B cell (primary cell): ENCODE measurements around the gene ZNF18. TPM values are rescaled to one million over a fixed set of nuclear protein-coding genes. Genes with fewer than 3 reads are reported as not detected.

Source experiments
- ATAC-seq: fragments of 200-7000 bp; cut with Tn5 transposase; one replicate; pipeline ENCODE4 v1.10.0; 2021; ENCODE audit warnings: low read depth, mild to moderate bottlenecking, moderate number of reproducible peaks, moderate library complexity
- CTCF ChIA-PET: fragments of 350-600 bp; sonication (Branson Sonifier 250); formaldehyde crosslinking; loops from one replicate; lab custom pipeline; 2021; ENCODE audit warnings: antibody characterized with exemption, inconsistent platforms; lab: Charles Lee
- POLR2A ChIA-PET: fragments of 350-600 bp; sonication (Branson Sonifier 250); formaldehyde crosslinking; loops from one replicate; lab custom pipeline; 2021; ENCODE audit warnings: antibody characterized with exemption; lab: Charles Lee
- DNase-seq: peaks from one replicate; pipeline ENCODE4 v3.0.0; 2013
- H2AFZ ChIP-seq: 2 replicates; pipeline ENCODE4 v1.6.1; 2012; ENCODE audit warnings: mild to moderate bottlenecking, low read depth, low read length; ENCODE audit not compliant: insufficient read depth, poor library complexity, severe bottlenecking
- H3K27ac ChIP-seq, 2 donors: 1 replicate in 1 of 2; 2 replicates in 1 of 2; pipeline ENCODE4 v1.5.1; 2012 to 2013; ENCODE audit warnings: low read length in 2 of 2, mild to moderate bottlenecking in 2 of 2, moderate library complexity in 1 of 2
- H3K27me3 ChIP-seq, 4 experiments: fragments of 200-600 bp in 1 of 4; sonication (generic) in 1 of 4; replicated peaks in 1 of 4; 1 replicate in 2 of 4; 2 replicates in 2 of 4; pipeline versions ENCODE4 v1.6.1 to v1.7.0; 2013 to 2016; ENCODE audit warnings: low read length in 3 of 4, mild to moderate bottlenecking in 2 of 4, mixed read lengths in 1 of 4, moderate library complexity in 1 of 4; ENCODE audit not compliant: insufficient read depth in 4 of 4, control insufficient read depth in 3 of 4; ENCODE audit errors: control extremely low read depth in 1 of 4
- H3K36me3 ChIP-seq, 2 experiments: replicated peaks in 1 of 2; 1 replicate in 1 of 2; 2 replicates in 1 of 2; pipeline versions ENCODE4 v1.6.1 to v1.7.1; 2013; ENCODE audit warnings: low read length in 1 of 2; ENCODE audit not compliant: insufficient read depth in 2 of 2, control insufficient read depth in 1 of 2; ENCODE audit errors: control extremely low read depth in 1 of 2, extremely low read depth in 1 of 2
- H3K4me1 ChIP-seq, 2 donors: fragments of 200-600 bp in 1 of 2; sonication (generic) in 1 of 2; 1 replicate in 1 of 2; 2 replicates in 1 of 2; pipeline versions ENCODE4 v1.5.1 to v1.6.1; 2013 to 2017; ENCODE audit warnings: low read length in 2 of 2; ENCODE audit not compliant: control insufficient read depth in 2 of 2, insufficient read depth in 2 of 2
- H3K4me2 ChIP-seq: replicated peaks from 2 replicates; pipeline ENCODE3; 2012; ENCODE audit warnings: mild to moderate bottlenecking, low read depth, low read length; ENCODE audit not compliant: poor library complexity, severe bottlenecking
- H3K4me3 ChIP-seq, 5 experiments: fragments of 200-600 bp in 1 of 5; sonication (generic) in 1 of 5; 1 replicate in 3 of 5; 2 replicates in 2 of 5; pipeline versions ENCODE4 v1.5.1 to v1.7.0; 2011 to 2016; ENCODE audit warnings: low read length in 4 of 5, mild to moderate bottlenecking in 4 of 5, low read depth in 2 of 5, control low read depth in 1 of 5, moderate library complexity in 1 of 5; ENCODE audit not compliant: insufficient read depth in 1 of 5; ENCODE audit errors: control extremely low read depth in 1 of 5, extremely low read depth in 1 of 5
- H3K79me2 ChIP-seq: fragments of 200-600 bp; sonication (generic); one replicate; pipeline ENCODE4 v1.6.0; 2016; ENCODE audit warnings: low read length; ENCODE audit not compliant: control insufficient read depth, insufficient read depth
- H3K9ac ChIP-seq: fragments of 200-600 bp; sonication (generic); 2 replicates; pipeline ENCODE4 v1.6.1; 2017; ENCODE audit warnings: mild to moderate bottlenecking, low read length, moderate library complexity
- H3K9me3 ChIP-seq, 3 donors: one replicate each; pipeline versions ENCODE4 v1.6.1 to v1.7.1; 2013; ENCODE audit warnings: low read length in 2 of 3; ENCODE audit not compliant: control insufficient read depth in 2 of 3, insufficient read depth in 1 of 3; ENCODE audit errors: control extremely low read depth in 1 of 3
- H4K20me1 ChIP-seq: 2 replicates; pipeline ENCODE4 v1.6.0; 2012; ENCODE audit warnings: mild to moderate bottlenecking, low read length; ENCODE audit not compliant: insufficient read depth, control insufficient read depth, poor library complexity, severe bottlenecking
- H3K27ac Mint-ChIP-seq: one replicate; pipeline ENCODE4 v1.8.0; 2021; ENCODE audit warnings: mixed read lengths
- H3K27me3 Mint-ChIP-seq: one replicate; pipeline ENCODE4 v1.8.0; 2021; ENCODE audit warnings: mixed read lengths
- H3K4me1 Mint-ChIP-seq: one replicate; pipeline ENCODE4 v1.8.0; 2021; ENCODE audit warnings: mixed read lengths
- H3K4me3 Mint-ChIP-seq: one replicate; pipeline ENCODE4 v1.8.0; 2021; ENCODE audit warnings: mixed read lengths
- H3K9me3 Mint-ChIP-seq: one replicate; pipeline ENCODE4 v1.8.0; 2022; ENCODE audit warnings: mixed read lengths; ENCODE audit not compliant: insufficient read depth
- EZH2 ChIP-seq: IDR thresholded peaks from 2 replicates; pipeline ENCODE4 v1.6.1; 2012; ENCODE audit warnings: borderline replicate concordance, low read depth, mild to moderate bottlenecking, moderate library complexity, low read length; ENCODE audit not compliant: insufficient read depth, poor library complexity, severe bottlenecking
- WGBS: methylation state at CpG from one replicate; pipeline ENCODE4 v1.1.5; 2013; ENCODE audit warnings: missing lambda C conversion rate; ENCODE audit not compliant: insufficient coverage; 5-methylcytosine and 5-hydroxymethylcytosine counted together
- intact Hi-C: fragments of 100-400 bp; cut with micrococcal nuclease; formaldehyde crosslinking; loops from one replicate; pipeline ENCODE4 v1.10.0; 2022
- polyA plus RNA-seq: library from polyadenylated mRNA; depleted of rRNA; stranded (reverse); fragments of >200 nt; gene quantifications from 2 replicates; pipeline ENCODE4 v1.2.3, GENCODE V29; 2012
- total RNA-seq, 2 donors: library from RNA; stranded (reverse); fragments of 120-200 nt in 1 of 2; gene quantifications; 1 replicate in 1 of 2; 2 replicates in 1 of 2; pipeline versions ENCODE4 v1.2.3 to v1.2.4, GENCODE V29; 2013 to 2022
- TF ChIP-seq, protein P1 (sequence below): fragments of 200-600 bp; IDR thresholded peaks from one replicate; pipeline ENCODE4 v1.8.0; 2022; ENCODE audit warnings: antibody characterized with exemption, mild to moderate bottlenecking

ZNF18 gene
- total and polyA plus RNA-seq, 2 donors (not counting 1 experiment from before 2014, with no cell fraction given), result 8.9 to 10.5 TPM

DNA sequence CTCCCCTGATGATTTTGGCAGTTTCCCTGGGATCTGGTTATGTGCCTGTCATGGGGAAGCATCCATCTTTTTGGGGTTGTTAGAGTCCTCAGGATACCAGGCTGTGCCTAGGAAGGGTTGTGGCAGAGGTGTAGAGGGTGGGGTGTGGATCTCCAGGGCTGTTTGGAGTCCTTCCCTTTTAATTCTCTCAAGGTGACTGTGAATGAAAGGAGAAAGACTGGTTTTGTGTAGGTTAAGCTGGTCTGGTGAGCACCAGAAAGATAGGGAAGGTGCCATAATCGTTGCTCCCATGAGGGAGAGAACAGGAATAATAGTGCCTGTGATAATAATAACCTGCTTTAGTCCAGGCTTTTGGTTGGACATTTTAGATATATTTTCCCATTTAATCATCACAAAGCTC lies 30.4 kb upstream of the ZNF18 start:
- H3K27me3 Mint-ChIP-seq, result no peaks in the 10 kb centered on the region
- ATAC-seq, result no peak
- Histone ChIP-seq H3K9me3 (no peaks in the 10 kb centered on the region), H3K36me3 (no peaks in the 10 kb centered on the region), H2AFZ (no peak overlapping the region), H4K20me1 (peaks cover 62% of the 10 kb centered on the region), H3K4me2 (no peak overlapping the region), H3K79me2 (peaks cover 90% of the 10 kb centered on the region), H3K4me1 (peaks cover 0 to 5% of the 10 kb centered on the region in 2 donors), H3K4me3 (no peak overlapping the region), H3K27ac (no peak overlapping the region), H3K27me3 (no peaks in the 10 kb centered on the region), H3K9ac (no peak overlapping the region)
- ChIA-PET CTCF (no interaction called here), POLR2A (no interaction called here)
- DNase-seq, result no peak
- WGBS, result no CpG with 5 or more reads among the region's 1 CpG
- peaks cover 56% of the 10 kb centered on the region for H3K4me1 Mint-ChIP-seq
- intact Hi-C loops, result no loop called here
- H3K27ac Mint-ChIP-seq, result no peak overlapping the region
- no peak overlapping the region for H3K4me3 Mint-ChIP-seq
- TF ChIP-seq, protein P1, sequence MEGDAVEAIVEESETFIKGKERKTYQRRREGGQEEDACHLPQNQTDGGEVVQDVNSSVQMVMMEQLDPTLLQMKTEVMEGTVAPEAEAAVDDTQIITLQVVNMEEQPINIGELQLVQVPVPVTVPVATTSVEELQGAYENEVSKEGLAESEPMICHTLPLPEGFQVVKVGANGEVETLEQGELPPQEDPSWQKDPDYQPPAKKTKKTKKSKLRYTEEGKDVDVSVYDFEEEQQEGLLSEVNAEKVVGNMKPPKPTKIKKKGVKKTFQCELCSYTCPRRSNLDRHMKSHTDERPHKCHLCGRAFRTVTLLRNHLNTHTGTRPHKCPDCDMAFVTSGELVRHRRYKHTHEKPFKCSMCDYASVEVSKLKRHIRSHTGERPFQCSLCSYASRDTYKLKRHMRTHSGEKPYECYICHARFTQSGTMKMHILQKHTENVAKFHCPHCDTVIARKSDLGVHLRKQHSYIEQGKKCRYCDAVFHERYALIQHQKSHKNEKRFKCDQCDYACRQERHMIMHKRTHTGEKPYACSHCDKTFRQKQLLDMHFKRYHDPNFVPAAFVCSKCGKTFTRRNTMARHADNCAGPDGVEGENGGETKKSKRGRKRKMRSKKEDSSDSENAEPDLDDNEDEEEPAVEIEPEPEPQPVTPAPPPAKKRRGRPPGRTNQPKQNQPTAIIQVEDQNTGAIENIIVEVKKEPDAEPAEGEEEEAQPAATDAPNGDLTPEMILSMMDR, result no peak
- no peak for TF ChIP-seq EZH2
- no peaks in the 10 kb centered on the region for H3K9me3 Mint-ChIP-seq

DNA sequence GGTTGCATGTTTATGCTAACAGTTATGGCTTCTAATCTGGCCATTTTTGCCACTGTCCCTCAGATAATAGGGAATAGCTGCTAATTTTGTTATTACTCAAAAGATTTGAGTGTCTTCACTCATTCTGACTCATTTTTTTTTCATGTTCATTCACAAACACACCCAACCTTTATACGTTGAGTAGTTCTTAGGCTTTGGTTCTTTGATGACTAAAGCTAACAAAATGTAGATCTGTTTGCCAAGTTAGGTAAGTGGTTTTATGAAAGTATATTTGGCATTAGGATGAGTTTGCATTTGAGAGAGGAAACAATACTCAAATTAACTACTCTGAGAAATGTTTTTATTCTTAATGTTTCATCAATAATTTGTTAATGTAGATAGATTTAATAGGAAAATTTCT lies 27.1 kb upstream of the ZNF18 start:
- Histone ChIP-seq H2AFZ (no peak overlapping the region), H3K79me2 (peaks cover 85% of the 10 kb centered on the region), H3K4me1 (peaks cover 14 to 15% of the 10 kb centered on the region in 2 donors), H3K4me2 (no peak overlapping the region), H3K27me3 (peaks cover 0 to 2% (median 0%) of the 10 kb centered on the region in 4 experiments), H3K9me3 (no peaks in the 10 kb centered on the region), H3K9ac (no peak overlapping the region), H3K4me3 (no peak overlapping the region), H3K27ac (no peak overlapping the region), H3K36me3 (no peaks in the 10 kb centered on the region), H4K20me1 (peaks cover 66% of the 10 kb centered on the region)
- H3K27me3 Mint-ChIP-seq, result no peaks in the 10 kb centered on the region
- POLR2A ChIA-PET, result no interaction called here
- WGBS, result no CpG with 5 or more reads among the region's 1 CpG
- peaks cover 55% of the 10 kb centered on the region for H3K4me1 Mint-ChIP-seq
- TF ChIP-seq, protein P1, result no peak
- TF ChIP-seq EZH2, result no peak
- CTCF ChIA-PET, result no interaction called here
- no peak overlapping the region for H3K27ac Mint-ChIP-seq
- ATAC-seq (no peak), DNase-seq (no peak)
- intact Hi-C loops, result no loop called here
- no peak overlapping the region for H3K4me3 Mint-ChIP-seq
- H3K9me3 Mint-ChIP-seq, result no peaks in the 10 kb centered on the region
